Pons (tissue), 1 donor: ENCODE data around the gene SMIM10.
"Not testable (repeated sequence)": the region's sequence is repeated elsewhere in the genome, so short reads cannot be mapped to it uniquely, and the experiment has no call there.

Experiments
- DNase-seq: peaks from one replicate; pipeline ENCODE4 v3.0.0-alpha.2; 2016; ENCODE audit warnings: low spot score

Gene SMIM10

DNA sequence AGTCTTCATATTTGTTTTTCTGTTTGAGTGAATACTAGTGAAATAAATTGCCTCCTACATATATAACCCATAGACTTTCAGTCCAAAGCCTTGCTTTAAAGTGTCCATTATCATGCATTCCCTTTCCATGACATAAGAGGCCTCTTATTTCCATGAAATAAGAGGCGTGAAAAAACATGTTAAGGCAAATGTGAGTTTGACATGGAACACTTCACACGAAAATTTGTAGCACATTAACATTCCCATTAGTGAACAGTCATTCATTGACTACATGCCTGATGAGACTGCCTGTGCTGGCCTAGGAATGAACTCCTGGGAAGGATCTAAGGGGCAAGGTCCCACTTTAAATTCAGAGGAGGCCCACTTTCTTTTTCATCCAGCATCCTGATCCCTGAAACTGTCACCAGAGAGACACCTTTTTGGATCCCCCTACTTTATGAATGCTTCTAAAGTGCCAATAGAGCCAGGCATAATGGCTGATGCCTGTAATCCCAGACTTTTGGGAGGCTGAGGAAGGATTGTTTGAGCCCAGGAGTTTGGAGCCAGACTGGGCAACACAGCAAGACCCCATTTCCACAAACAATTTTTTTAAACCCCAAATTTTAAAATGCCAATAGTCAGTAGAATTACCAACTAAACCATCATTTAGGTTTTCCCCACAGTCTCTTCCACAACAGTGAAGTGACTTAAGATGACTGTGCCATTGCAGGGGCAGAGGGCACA, 24.9 kb downstream of the SMIM10 start:
- no peak for DNase-seq

GRCh38 chrX:135019890-135020289, 29.1 kb downstream of the SMIM10 start:
- DNase-seq, result not testable (repeated sequence)

DNA sequence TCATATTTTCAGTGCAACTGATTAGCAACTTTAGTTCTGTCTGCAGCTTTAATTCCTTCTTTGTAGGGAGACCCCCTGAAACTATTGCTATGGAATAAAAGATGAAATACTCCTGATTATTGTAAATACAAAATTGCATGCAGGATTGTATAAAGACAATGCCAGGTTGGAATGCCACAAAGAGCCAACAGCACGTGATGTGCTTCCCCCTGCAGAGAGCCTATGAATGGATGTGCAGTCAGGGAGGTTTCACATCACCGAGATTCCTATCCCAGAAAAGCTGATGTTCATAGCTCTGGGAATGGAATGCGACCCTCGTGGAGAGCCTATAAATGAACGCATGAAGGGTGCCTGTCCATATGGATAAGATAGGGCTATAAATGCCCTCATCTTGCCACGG, 33.0 kb downstream of the SMIM10 start:
- DNase-seq, result not testable (repeated sequence)

GRCh38 chrX:135024526-135024925, 33.7 kb downstream of the SMIM10 start:
- DNase-seq, result no peak

- not testable (repeated sequence) for DNase-seq
These were observed 39.6 kb downstream of the SMIM10 start for GRCh38 chrX:135030207-135030963.

DNA sequence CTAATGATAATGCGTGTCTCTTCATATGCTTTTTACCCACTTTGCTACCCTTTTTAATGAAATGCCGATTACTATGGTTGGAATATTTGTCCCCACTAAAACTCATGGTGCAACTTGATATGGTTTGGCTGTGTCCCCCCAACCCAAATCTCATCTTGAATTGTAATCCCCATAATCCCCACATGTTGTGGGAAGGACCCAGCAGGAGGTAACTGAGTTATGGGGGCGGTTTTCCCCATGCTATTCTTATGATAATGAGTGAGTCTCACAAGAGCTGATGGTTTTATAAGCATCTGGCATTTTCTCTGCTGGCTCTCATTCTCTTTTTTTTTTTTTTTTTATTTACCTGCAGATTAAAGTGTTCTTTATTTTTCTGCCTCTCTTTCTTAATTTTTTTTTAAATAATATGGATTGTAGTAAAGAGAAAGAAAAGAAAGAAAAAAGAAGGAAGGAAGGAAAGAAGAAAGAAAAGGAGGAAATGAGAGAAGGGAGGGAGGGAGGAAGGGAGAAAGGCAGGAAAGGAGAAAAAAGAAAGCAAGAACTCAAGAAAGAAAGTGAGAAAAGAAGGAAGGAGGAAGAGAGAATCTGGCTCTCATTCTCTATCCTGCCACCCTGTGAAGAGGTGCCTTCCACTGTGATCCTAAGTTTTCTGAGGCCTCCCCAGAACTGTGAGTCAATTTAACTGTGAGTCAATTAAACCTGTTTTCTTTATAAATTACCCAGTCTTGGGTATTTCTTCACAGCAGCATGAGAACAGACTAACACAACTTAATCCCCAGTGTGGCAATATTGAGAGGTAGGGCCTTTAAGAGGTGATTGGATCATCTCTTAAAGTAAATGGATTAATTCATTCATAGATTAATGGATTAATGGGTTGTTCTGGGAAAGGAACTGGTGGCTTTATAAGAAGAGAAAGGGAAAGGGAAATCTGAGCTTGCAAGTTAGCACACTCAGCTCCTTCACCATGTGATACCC, 50.6 kb downstream of the SMIM10 start:
- not testable (repeated sequence) for DNase-seq
